ENCODE data around the gene HDAC1.
"Not testable (repeated sequence)": the region's sequence is repeated elsewhere in the genome, so short reads cannot be mapped to it uniquely, and the experiment has no call there.

Gene HDAC1

DNA sequence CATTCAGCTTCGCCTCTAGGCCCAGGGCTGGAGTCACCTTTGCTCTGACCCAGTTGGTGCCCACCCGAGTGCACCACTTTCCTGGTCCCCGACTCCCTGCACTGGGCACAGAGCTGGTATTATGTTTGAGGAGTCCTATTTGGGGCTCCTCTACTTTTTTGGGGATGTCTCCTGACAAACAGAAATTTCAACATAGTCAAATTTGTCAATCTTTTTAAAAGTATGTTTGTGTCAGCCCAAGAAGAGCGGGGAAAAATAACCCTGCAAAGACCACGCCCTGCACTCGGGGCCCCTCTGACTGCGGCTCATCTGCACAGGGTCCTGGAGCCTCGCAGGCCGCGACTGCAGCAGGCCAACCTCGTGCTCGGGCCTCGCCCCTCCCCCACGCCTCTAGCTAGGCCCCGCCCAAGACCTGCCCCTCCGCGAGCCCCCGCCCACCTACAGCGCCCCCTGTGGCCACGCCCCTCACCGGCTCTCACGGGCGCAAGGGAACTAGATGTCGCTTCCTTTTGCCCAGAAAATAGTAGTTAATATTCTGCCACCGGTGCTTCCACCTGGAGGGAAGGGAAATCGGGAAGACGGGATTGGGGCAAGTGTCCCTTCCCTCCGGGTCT lies 59.0 kb downstream of the HDAC1 start:
- DNase-seq = no peak

GRCh38 chr1:32351399-32352238 lies 59.7 kb downstream of the HDAC1 start:
- DNase-seq = peak; percentile 95

- no peak for DNase-seq
These were observed 60.4 kb downstream of the HDAC1 start for GRCh38 chr1:32352239-32352745.

- no peak for DNase-seq
These were observed 61.0 kb downstream of the HDAC1 start for GRCh38 chr1:32352831-32353383.

GRCh38 chr1:32353431-32353830 lies 61.5 kb downstream of the HDAC1 start:
- DNase-seq = no peak

- DNase-seq = no peak
These were observed 62.1 kb downstream of the HDAC1 start for GRCh38 chr1:32353886-32354570.

DNA sequence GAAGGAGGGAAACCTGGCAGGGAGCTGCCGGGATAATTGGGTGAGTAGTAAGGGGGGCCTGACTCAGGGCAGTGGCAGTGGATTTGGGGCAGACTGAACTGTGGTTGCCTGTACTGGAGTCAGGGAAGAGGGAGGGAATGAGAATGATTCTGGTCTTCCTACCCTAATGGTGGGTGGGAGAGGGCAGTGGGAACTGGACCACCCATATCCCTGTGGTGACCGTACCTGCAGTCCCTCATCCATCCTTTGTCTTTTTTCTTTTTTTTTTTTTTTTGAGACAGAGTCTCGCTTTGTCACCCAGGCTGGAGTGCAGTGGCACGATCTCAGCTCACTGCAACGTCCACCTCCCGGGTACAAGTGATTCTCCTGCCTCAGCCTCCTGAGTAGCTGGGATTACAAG lies 63.9 kb downstream of the HDAC1 start:
- DNase-seq = not testable (repeated sequence)

DNA sequence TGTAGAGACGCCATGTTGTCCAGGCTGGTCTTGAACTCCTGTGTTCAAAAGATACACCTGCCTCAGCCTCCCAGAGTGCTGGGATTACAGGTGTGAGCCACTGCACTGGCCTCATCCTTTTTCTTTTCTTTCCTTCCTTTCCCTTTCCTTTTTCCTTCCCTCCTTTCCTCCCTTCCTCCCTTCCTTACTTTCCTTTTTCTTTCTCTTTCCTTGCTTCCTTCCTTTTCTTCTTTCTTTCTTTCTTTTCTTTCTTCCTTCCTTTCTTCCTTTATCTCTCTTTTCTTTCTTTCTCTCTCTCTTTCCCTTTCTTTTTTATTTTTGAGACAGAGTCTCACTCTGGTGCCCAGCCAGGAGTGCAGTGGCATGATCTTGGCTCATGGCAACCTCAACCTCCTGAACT lies 64.6 kb downstream of the HDAC1 start:
- no peak for DNase-seq

DNA sequence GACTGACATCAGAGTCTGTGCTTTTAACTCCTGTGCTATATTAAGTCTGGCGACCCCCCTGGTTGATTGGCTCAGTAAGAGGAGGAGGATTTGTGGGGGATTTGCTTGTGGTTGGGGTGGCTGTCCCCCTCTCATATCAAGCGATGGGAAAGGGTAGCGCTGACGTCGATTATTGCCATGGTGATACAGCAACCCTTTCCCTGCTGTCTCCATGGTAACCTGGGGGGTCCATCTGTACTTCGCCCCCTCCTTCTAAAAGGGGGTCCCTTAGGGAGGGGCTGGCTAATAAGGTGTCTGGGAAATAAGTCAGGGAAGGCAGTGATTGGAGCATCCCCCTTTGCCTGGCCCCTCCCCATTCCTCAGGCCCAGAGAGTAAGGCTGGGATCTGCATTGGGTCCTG lies 65.7 kb downstream of the HDAC1 start:
- DNase-seq = no peak

DNA sequence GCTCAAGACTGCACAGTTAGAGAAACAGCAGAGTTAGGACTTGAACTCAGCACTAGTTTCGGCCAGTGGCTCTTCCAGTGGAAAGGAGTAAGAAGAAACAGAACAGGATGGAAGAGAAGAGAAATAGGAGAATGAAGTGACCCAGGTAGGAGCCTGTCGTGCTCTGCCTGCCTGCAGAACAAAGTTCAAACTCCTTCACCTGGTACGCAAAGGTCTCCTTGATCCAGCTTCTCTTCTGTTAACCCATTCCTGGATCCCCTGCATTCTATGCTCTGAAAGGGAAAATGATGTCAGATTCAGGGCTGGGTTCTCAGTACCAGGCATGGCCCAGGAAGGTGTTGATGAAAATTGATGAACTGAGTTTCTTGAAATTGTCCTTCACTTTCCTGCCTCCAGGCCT lies 66.6 kb downstream of the HDAC1 start:
- DNase-seq = no peak

GRCh38 chr1:32361308-32361673 lies 69.4 kb downstream of the HDAC1 start:
- no peak for DNase-seq

DNA sequence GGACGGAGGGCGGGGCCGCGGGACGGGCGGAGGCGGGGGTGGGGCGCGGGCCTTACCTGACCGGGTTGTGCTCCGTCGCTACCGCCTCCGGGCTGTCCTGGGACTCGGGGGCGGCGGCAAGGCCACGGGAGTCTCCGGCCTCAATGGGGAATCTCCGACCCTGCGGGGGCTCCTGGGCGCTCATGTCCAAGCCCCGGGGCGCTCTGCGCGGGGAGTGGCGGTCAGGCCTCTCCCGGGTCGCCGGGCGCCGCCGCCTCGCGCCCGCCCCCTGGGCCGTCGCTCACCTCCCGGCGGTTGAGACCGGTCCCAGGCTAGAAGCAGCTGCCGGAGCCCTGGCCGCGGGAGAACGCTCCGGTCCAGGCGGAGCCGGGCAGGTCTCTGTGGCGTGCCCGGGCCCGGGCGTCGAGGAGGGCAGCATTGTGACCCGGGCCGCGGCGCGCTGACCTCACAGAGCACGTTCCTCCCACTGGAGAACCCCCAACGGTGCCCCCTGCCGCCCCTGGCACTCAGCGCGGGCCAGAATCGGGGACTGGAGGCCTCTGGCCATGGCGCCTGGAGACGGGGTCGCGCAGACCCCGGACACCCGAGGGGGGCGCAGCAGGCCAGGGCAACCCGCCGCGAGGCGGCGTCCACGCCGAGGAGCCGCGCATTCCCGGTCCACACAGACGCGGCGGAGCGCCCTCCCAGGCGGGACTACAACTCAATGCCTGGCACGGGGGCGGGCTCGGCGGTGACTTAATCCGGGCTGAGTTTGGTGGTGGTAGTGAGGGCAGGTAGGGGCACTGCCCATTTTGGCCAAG lies 70.0 kb downstream of the HDAC1 start:
- DNase-seq = no peak

GRCh38 chr1:32362474-32363313 lies 70.8 kb downstream of the HDAC1 start, which contains the start of the genes FAM229A and TSSK3:
Gene FAM229A (minus strand): TSS chr1:32362485. CDS start chr1:32362091, 394 bp downstream.
Gene TSSK3 (plus strand): TSS chr1:32362539. CDS start chr1:32362702, 163 bp downstream.
- DNase-seq = no peak

GRCh38 chr1:32363713-32364112 lies 71.8 kb downstream of the HDAC1 start:
- no peak for DNase-seq

DNA sequence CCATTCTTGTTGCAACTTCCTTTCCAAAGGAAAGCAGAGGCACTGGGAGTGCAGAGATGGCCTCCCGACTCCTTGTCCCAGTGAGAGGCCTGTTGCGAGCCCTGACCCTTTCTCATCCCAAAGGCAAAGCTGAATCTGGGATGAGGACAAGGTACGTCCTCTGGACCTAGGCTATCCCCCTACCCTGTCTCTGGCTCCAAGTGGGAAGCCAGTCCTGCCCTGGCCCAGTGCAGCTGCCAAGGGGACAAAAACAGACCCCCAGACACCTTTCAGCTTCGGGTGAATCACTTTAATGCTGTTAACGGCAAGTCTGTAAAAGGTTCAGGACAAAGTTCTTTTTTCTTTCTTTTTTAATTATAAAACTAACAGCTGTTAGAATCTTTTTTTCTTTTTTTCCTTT lies 73.0 kb downstream of the HDAC1 start:
- DNase-seq = no peak

DNA sequence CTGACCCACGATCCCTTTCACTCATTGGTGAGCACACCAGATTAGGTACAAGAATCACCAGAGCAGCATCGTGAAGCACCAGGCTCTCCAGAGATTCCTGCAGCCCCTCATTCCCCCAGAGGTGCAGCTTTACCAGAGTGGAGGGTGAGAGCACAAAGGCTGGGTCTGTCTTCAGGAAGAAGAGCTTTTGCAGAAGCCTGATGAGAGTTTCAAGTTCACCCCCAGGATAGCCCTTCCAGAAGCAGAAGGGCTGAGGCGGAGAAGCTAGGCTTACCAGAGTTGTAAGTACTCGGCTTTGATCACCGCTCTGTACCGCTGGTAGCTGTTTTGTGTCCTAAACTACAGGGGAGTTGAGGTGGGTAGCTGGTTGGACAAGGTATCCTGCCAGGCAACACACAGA lies 73.6 kb downstream of the HDAC1 start:
- DNase-seq = no peak

DNA sequence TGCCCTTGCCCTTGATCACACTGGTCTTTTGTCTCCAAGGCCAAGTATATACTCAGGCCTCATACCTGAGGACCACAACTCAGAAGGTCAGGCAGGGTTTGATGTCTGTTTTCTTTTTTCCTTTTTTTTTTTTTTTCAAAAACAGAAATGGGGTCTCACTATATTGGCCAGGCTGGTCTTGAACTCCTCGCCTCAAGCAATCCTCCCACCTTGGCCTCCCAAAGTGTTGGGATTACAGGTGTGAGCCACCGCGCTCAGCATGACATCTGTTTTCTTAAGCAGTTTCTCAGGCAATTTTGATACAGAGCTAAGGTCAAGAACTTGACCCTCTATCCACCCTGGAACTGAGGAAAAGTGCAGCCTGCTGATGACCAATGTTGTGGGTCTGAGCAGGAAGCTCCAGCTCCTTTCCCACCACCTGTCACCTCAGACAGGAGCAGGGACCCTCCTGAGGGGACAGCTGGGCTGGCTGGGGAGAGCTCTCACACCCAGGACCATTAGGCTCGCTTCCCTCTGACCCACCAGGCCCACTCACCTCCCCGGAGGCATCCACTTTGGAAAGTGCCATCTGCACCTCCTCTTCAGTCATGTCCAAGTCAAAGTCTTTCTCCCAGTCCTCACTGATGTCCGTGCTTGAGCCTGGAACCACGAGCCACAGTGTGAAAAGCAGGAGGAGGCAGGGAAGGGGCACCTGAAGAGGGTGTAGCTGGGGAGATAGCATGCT lies 76.2 kb downstream of the HDAC1 start:
- DNase-seq = no peak

- no peak for DNase-seq
These were observed 80.4 kb downstream of the HDAC1 start for GRCh38 chr1:32372149-32372756.

DNA sequence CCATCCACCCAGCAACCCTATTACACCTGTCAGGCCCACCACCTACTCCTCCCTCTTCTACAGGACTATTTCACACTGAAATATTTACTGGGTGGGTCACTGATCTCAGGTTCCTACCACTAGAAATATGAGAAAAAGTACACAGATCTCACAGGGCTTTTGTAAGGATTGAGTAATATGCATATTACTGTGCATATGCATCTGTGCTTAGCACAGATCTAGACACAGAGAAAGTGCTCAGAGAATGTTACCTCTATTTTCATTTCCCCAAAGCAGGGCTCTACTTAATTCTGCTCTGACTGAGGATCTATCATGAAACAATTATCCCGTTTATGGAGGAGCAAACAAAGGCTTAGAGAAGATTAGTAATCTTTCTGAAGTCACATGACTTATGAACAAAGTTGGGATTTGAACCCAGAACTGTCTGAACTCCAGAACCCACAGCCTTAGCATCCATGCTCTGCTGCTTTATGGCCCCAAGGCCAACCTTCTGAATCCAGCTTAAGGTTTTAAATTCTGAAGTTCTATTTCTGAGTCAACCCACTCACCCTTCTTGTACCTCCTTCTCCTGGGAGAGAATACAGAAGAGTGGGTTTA lies 82.2 kb downstream of the HDAC1 start:
- DNase-seq = no peak

DNA sequence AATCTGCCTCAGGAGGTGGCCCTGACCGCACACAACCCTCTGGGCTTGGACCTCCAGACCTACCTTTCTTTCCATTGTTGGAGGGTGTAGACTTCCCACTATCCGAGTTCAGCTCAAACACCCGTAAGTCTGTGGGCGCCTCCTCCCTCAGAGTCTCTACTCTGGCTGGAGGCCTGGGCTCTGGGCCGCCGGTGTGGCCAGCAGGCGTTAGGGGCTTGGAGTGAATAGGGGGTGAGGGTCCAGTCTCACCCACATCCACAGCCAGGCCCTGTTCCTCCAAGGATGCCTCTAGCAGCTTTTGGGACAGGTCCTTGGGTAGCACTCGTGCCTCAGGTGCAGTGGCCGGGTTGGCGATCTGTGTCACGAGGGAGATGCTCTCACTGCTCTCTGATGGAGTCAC lies 84.3 kb downstream of the HDAC1 start:
- no peak for DNase-seq
